Panc1 (cell line): ENCODE measurements around the gene PMFBP1. TPM values are rescaled to one million over a fixed set of nuclear protein-coding genes. Genes with fewer than 3 reads are reported as not detected.

ENCODE experiments used
- ATAC-seq: fragments of 200-7000 bp; cut with Tn5 transposase; 2 replicates; pipeline ENCODE4 v1.9.1; 2020; ENCODE audit warnings: mild to moderate bottlenecking, moderate library complexity
- BruUV-seq: library from RNA; stranded (reverse); fragments of 400-500 nt; replicated peaks from 2 replicates; lab custom pipeline; 2021; lab: Mats Ljungman, UMichigan
- CTCF ChIA-PET: fragments of 300-600 bp; sonication (Branson Sonifier 250); formaldehyde crosslinking; loops from one replicate; lab custom pipeline; 2022; ENCODE audit warnings: antibody characterized with exemption; lab: Charles Lee
- POLR2A ChIA-PET: fragments of 300-600 bp; sonication (Branson Sonifier 250); formaldehyde crosslinking; loops from one replicate; lab custom pipeline; 2022; ENCODE audit warnings: antibody characterized with exemption; lab: Charles Lee
- DNase-seq: peaks from one replicate; pipeline ENCODE4 v3.0.0-alpha.2; 2010; ENCODE audit warnings: low read depth, low spot score
- H3K27ac ChIP-seq: 2 replicates; pipeline ENCODE4 v1.5.1; 2011; ENCODE audit warnings: mild to moderate bottlenecking, low read length, inconsistent platforms
- H3K27me3 ChIP-seq: fragments of 200-500 bp; sonication (Bioruptor generic); 2 replicates; pipeline ENCODE4 v1.6.0; 2014; ENCODE audit warnings: low read length, inconsistent platforms; ENCODE audit not compliant: control insufficient read depth, insufficient read depth
- H3K36me3 ChIP-seq: fragments of 200-500 bp; sonication (Bioruptor generic); 2 replicates; pipeline ENCODE4 v1.5.1; 2014; ENCODE audit warnings: inconsistent platforms, mild to moderate bottlenecking, low read length, moderate library complexity; ENCODE audit not compliant: control insufficient read depth, insufficient read depth
- H3K4me1 ChIP-seq: 2 replicates; pipeline ENCODE4 v1.5.1; 2011; ENCODE audit warnings: inconsistent platforms, mild to moderate bottlenecking, low read length, moderate library complexity; ENCODE audit not compliant: control insufficient read depth, insufficient read depth
- H3K4me3 ChIP-seq, 2 experiments: 2 replicates each; pipeline ENCODE4 v1.5.1; 2011 to 2012; ENCODE audit warnings: low read depth in 2 of 2, low read length in 2 of 2, mild to moderate bottlenecking in 2 of 2, inconsistent platforms in 1 of 2, moderate library complexity in 1 of 2
- H3K9me3 ChIP-seq: fragments of 200-500 bp; sonication (Bioruptor generic); 2 replicates; pipeline ENCODE4 v1.5.1; 2014; ENCODE audit warnings: low read depth, mild to moderate bottlenecking, inconsistent platforms, low read length, moderate library complexity; ENCODE audit not compliant: control insufficient read depth, insufficient read depth
- POLR2AphosphoS5 ChIP-seq: IDR thresholded peaks from 2 replicates; pipeline ENCODE4 v1.6.1; 2012; ENCODE audit warnings: mild to moderate bottlenecking, low read depth, low read length, moderate library complexity
- REST ChIP-seq, 2 experiments: IDR thresholded peaks; 2 replicates each; pipeline ENCODE4 v1.6.1; 2011 to 2012; ENCODE audit warnings: low read depth in 2 of 2, control low read depth in 1 of 2, low read length in 1 of 2, mild to moderate bottlenecking in 1 of 2, moderate library complexity in 1 of 2; ENCODE audit not compliant: insufficient read depth in 1 of 2
- SIN3A ChIP-seq: IDR thresholded peaks from 2 replicates; pipeline ENCODE4 v1.6.1; 2012; ENCODE audit warnings: low read depth, mild to moderate bottlenecking, low read length, moderate library complexity, borderline replicate concordance; ENCODE audit not compliant: insufficient read depth
- TCF7L2 ChIP-seq: IDR thresholded peaks from 2 replicates; pipeline ENCODE4 v1.6.1; 2011; ENCODE audit warnings: mild to moderate bottlenecking, low read depth, low read length, inconsistent platforms
- in situ Hi-C: cut with HindIII; loops from 2 replicates; pipeline ENCODE4 v1.10.0; 2016; ENCODE audit warnings: low sequenced_read_pairs, low pct_unique_long_range_greater_than_20kb
- intact Hi-C: fragments of 100-400 bp; cut with micrococcal nuclease; formaldehyde crosslinking; loops from one replicate; pipeline ENCODE4 v1.10.0; 2022; ENCODE audit not compliant: unreplicated experiment
- total RNA-seq: library from RNA; stranded (reverse); gene quantifications from one replicate; pipeline ENCODE4 v1.2.1, GENCODE V29; 2021; ENCODE audit not compliant: unreplicated experiment
- TF ChIP-seq, protein P1 (sequence below): fragments of 450-650 bp; IDR thresholded peaks from 2 replicates; pipeline ENCODE4 v1.5.1; 2017; ENCODE audit warnings: mild to moderate bottlenecking

Gene PMFBP1
- total RNA-seq, 1 experiment from 2014 or later = 0.10 TPM

DNA sequence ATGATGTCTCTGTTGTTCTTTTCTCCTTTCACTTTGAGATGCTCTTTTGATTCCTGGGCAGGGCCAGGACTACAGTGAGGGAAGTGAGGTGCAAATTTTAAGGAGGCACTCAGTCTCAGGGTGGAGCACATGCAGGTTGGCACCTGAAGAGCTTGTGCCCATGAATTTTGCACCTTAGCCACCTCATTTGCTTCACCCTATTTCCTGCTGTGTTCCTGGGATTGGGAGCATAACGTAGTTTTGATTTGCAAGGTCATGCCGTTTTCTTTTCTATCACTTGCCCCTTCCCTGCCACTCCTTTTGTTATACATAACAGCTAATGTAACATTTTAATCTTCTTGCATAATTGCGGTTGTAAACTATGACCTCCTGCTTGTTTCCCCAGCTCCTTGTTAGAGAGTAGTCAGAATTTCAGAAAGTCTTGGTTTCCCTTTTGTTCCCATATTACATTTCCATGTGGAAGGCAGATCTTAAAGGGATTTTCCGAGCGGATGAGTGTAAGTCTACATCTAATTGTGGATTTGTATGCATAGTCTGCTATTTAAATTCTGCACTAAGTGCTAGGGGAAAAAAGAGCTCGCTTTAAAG is 9.8 kb downstream of the PMFBP1 start:
- DNase-seq (no peak), ATAC-seq (no peak)
- Histone ChIP-seq H3K36me3 (no peaks in the 10 kb centered on the region), H3K27ac (no peak overlapping the region), H3K27me3 (peaks cover 4% of the 10 kb centered on the region; the same call in 1 of the 2 replicates), H3K4me1 (no peaks in the 10 kb centered on the region), H3K9me3 (no peaks in the 10 kb centered on the region), H3K4me3 (no peak overlapping the region)
- TF ChIP-seq SIN3A = no peak
- no peak for TF ChIP-seq TCF7L2
- intact Hi-C loops (no loop called here), in situ Hi-C loops (no loop called here)
- BruUV-seq = no TSS peak
- ChIA-PET CTCF (no interaction called here), POLR2A (no interaction called here)

- ChIA-PET POLR2A (no interaction called here), CTCF (no interaction called here)
- Histone ChIP-seq H3K4me1 (no peaks in the 10 kb centered on the region), H3K36me3 (no peaks in the 10 kb centered on the region), H3K9me3 (no peaks in the 10 kb centered on the region), H3K27ac (no peak overlapping the region), H3K27me3 (peaks cover 4% of the 10 kb centered on the region; the same call in 1 of the 2 replicates), H3K4me3 (no peak overlapping the region)
- intact Hi-C loops = no loop called here
- in situ Hi-C loops = no loop called here
- BruUV-seq = no TSS peak
- TF ChIP-seq REST (IDR thresholded peaks at IDR 0.05; ENCODE audit: insufficient read depth in 1 of 2, low read depth in 2 of 2, low read length in 1 of 2) (no peak), TCF7L2 (no peak), SIN3A (no peak), POLR2AphosphoS5 (no peak)
- TF ChIP-seq, protein P1, sequence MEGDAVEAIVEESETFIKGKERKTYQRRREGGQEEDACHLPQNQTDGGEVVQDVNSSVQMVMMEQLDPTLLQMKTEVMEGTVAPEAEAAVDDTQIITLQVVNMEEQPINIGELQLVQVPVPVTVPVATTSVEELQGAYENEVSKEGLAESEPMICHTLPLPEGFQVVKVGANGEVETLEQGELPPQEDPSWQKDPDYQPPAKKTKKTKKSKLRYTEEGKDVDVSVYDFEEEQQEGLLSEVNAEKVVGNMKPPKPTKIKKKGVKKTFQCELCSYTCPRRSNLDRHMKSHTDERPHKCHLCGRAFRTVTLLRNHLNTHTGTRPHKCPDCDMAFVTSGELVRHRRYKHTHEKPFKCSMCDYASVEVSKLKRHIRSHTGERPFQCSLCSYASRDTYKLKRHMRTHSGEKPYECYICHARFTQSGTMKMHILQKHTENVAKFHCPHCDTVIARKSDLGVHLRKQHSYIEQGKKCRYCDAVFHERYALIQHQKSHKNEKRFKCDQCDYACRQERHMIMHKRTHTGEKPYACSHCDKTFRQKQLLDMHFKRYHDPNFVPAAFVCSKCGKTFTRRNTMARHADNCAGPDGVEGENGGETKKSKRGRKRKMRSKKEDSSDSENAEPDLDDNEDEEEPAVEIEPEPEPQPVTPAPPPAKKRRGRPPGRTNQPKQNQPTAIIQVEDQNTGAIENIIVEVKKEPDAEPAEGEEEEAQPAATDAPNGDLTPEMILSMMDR = no peak
- DNase-seq (no peak), ATAC-seq (no peak)
These were observed 12.2 kb downstream of the PMFBP1 start for GRCh38 chr16:72159801-72160200.

- Histone ChIP-seq H3K9me3 (no peaks in the 10 kb centered on the region), H3K27me3 (peaks cover 4% of the 10 kb centered on the region; the same call in 1 of the 2 replicates), H3K36me3 (no peaks in the 10 kb centered on the region), H3K27ac (no peak overlapping the region), H3K4me1 (no peaks in the 10 kb centered on the region), H3K4me3 (no peak overlapping the region)
- in situ Hi-C loops (no loop called here), intact Hi-C loops (no loop called here)
- ATAC-seq (no peak), DNase-seq (no peak)
- ChIA-PET POLR2A (no interaction called here), CTCF (no interaction called here)
- TF ChIP-seq, protein P1 = no peak
- no peak for TF ChIP-seq TCF7L2
- TF ChIP-seq REST (IDR thresholded peaks at IDR 0.05; ENCODE audit: insufficient read depth in 1 of 2, low read depth in 2 of 2, low read length in 1 of 2) = no peak
- no peak for TF ChIP-seq POLR2AphosphoS5
- no peak for TF ChIP-seq SIN3A
- BruUV-seq = no TSS peak
These were observed 12.6 kb downstream of the PMFBP1 start for GRCh38 chr16:72159386-72159785.
